ENCODE results near the gene STARD9. TPM values are rescaled to one million over a fixed set of nuclear protein-coding genes. Genes with fewer than 3 reads are reported as not detected.

The STARD9 gene
- total and polyA plus RNA-seq, 2 of the 13 experiments (the other 11 are each of a cell fraction or from before 2014, with no cell fraction given) = 5.3 to 7.5 TPM

GRCh38 chr15:42621386-42621785 lies 46.0 kb downstream of the STARD9 start:
- FAIRE-seq (no peak), ATAC-seq (no peak), DNase-seq (ENCODE audit: low spot score) (no peak)
- H3K9ac ChIP-seq (ENCODE audit: insufficient read depth, low read depth, low read length) = no peak overlapping the region
- H2AFZ ChIP-seq (ENCODE audit: low read length) = no peak overlapping the region
- no peak overlapping the region for H3K4me3 ChIP-seq (replicated peaks in 1 of 3; ENCODE audit: insufficient read depth in 1 of 3, low read depth in 2 of 3, low read length in 3 of 3)
- H3K9me3 ChIP-seq (ENCODE audit: low read length) = no peaks in the 10 kb centered on the region
- H3K36me3 ChIP-seq (replicated peaks in 1 of 2; ENCODE audit: control insufficient read depth in 1 of 2, insufficient read depth in 2 of 2, low read length in 2 of 2) = peaks cover 2 to 4% of the 10 kb centered on the region in 2 experiments; a peak in 1 of 5 replicates
- ChIA-PET CTCF (ENCODE audit: low intra/inter-chr PET ratio, low total read pairs) (no interaction called here), POLR2A (no interaction called here)
- in situ Hi-C loops (cut with HindIII; ENCODE audit: extremely low pct_ligation_motif_present, low pct_unique_long_range_greater_than_20kb) = no loop called here
- TF ChIP-seq ZNF530 (CRISPR knock-in tag; IDR thresholded peaks at IDR 0.05; ENCODE audit: low read depth) = no peak
- TF ChIP-seq CHCHD3 (CRISPR knock-in tag; IDR thresholded peaks at IDR 0.05) = no peak
- no peaks in the 10 kb centered on the region for H3K27me3 ChIP-seq (ENCODE audit: control insufficient read depth in 1 of 2, insufficient read depth in 2 of 2, low read length in 2 of 2)
- H3K27ac ChIP-seq (ENCODE audit: extremely low read length, insufficient read depth, low read length) = peak overlapping the region; percentile 22
- H4K20me1 ChIP-seq (ENCODE audit: insufficient read depth, low read length) = no peaks in the 10 kb centered on the region
- 100% methylated on average over 1 of the region's 1 CpG for WGBS (ENCODE audit: low lambda C conversion rate)
- no peaks in the 10 kb centered on the region for H3K79me2 ChIP-seq (ENCODE audit: insufficient read depth, low read length)
- H3K4me1 ChIP-seq (ENCODE audit: insufficient read depth, low read length) = peaks cover 11% of the 10 kb centered on the region
- no peak overlapping the region for H3K4me2 ChIP-seq (ENCODE audit: low read depth, low read length)
- intact Hi-C loops (cut with micrococcal nuclease; ENCODE audit: unreplicated experiment) = no loop called here
- BruUV-seq (replicated peaks) = no TSS peak

GRCh38 chr15:42621996-42622925 lies 46.9 kb downstream of the STARD9 start:
- ATAC-seq (peak; percentile 63), DNase-seq (ENCODE audit: low spot score) (peak; percentile 3), FAIRE-seq (no peak)
- no peaks in the 10 kb centered on the region for H3K27me3 ChIP-seq (ENCODE audit: control insufficient read depth in 1 of 2, insufficient read depth in 2 of 2, low read length in 2 of 2)
- no peaks in the 10 kb centered on the region for H4K20me1 ChIP-seq (ENCODE audit: insufficient read depth, low read length)
- CTCF ChIA-PET (ENCODE audit: low intra/inter-chr PET ratio, low total read pairs) = no interaction called here
- POLR2A ChIA-PET = no interaction called here
- H3K79me2 ChIP-seq (ENCODE audit: insufficient read depth, low read length) = no peaks in the 10 kb centered on the region
- 59% methylated on average over 6 of the region's 6 CpGs for WGBS (ENCODE audit: low lambda C conversion rate)
- no peak overlapping the region for H3K4me2 ChIP-seq (ENCODE audit: low read depth, low read length)
- H3K4me3 ChIP-seq (replicated peaks in 1 of 3; ENCODE audit: insufficient read depth in 1 of 3, low read depth in 2 of 3, low read length in 3 of 3) = no peak overlapping the region
- in situ Hi-C loops (cut with HindIII; ENCODE audit: extremely low pct_ligation_motif_present, low pct_unique_long_range_greater_than_20kb) (no loop called here), intact Hi-C loops (cut with micrococcal nuclease; ENCODE audit: unreplicated experiment) (no loop called here)
- no TSS peak for BruUV-seq (replicated peaks)
- H3K36me3 ChIP-seq (replicated peaks in 1 of 2; ENCODE audit: control insufficient read depth in 1 of 2, insufficient read depth in 2 of 2, low read length in 2 of 2) = peaks cover 2 to 4% of the 10 kb centered on the region in 2 experiments; a peak in 1 of 5 replicates
- H2AFZ ChIP-seq (ENCODE audit: low read length) = no peak overlapping the region
- peak overlapping the region; percentile 22 for H3K27ac ChIP-seq (ENCODE audit: extremely low read length, insufficient read depth, low read length)
- 0 out of 2 replicates have a peak, but pooled peaks have one; percentile 5 for TF ChIP-seq HNF4A (CRISPR knock-in tag; IDR thresholded peaks at IDR 0.05)
- TF ChIP-seq ZBTB44 (CRISPR knock-in tag; IDR thresholded peaks at IDR 0.05) = no peak
- H3K4me1 ChIP-seq (ENCODE audit: insufficient read depth, low read length) = peaks cover 11% of the 10 kb centered on the region
- no peak overlapping the region for H3K9ac ChIP-seq (ENCODE audit: insufficient read depth, low read depth, low read length)
- no peaks in the 10 kb centered on the region for H3K9me3 ChIP-seq (ENCODE audit: low read length)
